Activated CD8-positive, alpha-beta memory T cell treated with anti-CD3 and anti-CD28 coated beads, Interleukin-2, amount 50 U/mL, for 48 hours (primary cell): ENCODE results near the gene ATG10.
"Not testable (repeated sequence)": the region's sequence is repeated elsewhere in the genome, so short reads cannot be mapped to it uniquely, and the experiment has no call there.

Experiments
- DNase-seq: peaks from one replicate; pipeline ENCODE4 v3.0.0-alpha.2; 2020

The ATG10 gene

GRCh38 chr5:82139837-82140236, 168.0 kb downstream of the ATG10 start:
- DNase-seq = not testable (repeated sequence)

GRCh38 chr5:82142217-82142841, 170.5 kb downstream of the ATG10 start:
- DNase-seq = no peak

- no peak for DNase-seq
These were observed 171.2 kb downstream of the ATG10 start for GRCh38 chr5:82142928-82143577.

GRCh38 chr5:82147860-82148573, 176.2 kb downstream of the ATG10 start:
- no peak for DNase-seq

- no peak for DNase-seq
These were observed 177.6 kb downstream of the ATG10 start for GRCh38 chr5:82149434-82149833.

- no peak for DNase-seq
These were observed 178.7 kb downstream of the ATG10 start for GRCh38 chr5:82150559-82150958.

GRCh38 chr5:82151204-82151603, 179.4 kb downstream of the ATG10 start:
- DNase-seq = no peak

GRCh38 chr5:82151662-82152061, 179.8 kb downstream of the ATG10 start:
- DNase-seq = no peak

GRCh38 chr5:82152978-82153481, 181.2 kb downstream of the ATG10 start:
- no peak for DNase-seq

- DNase-seq = no peak
These were observed 183.0 kb downstream of the ATG10 start for GRCh38 chr5:82154776-82155175.

GRCh38 chr5:82155305-82155704, 183.5 kb downstream of the ATG10 start:
- DNase-seq = no peak

GRCh38 chr5:82156874-82157273, 185.1 kb downstream of the ATG10 start:
- DNase-seq = no peak

GRCh38 chr5:82158755-82159413, 187.1 kb downstream of the ATG10 start:
- DNase-seq = no peak

GRCh38 chr5:82160948-82161347, 189.1 kb downstream of the ATG10 start:
- DNase-seq = no peak

- no peak for DNase-seq
These were observed 190.8 kb downstream of the ATG10 start for GRCh38 chr5:82162573-82162972.

GRCh38 chr5:82163452-82164175, 191.8 kb downstream of the ATG10 start:
- no peak for DNase-seq

- no peak for DNase-seq
These were observed 192.6 kb downstream of the ATG10 start for GRCh38 chr5:82164176-82164976.

- no peak for DNase-seq
These were observed 193.3 kb downstream of the ATG10 start for GRCh38 chr5:82164977-82165713.

- DNase-seq = no peak
These were observed 194.1 kb downstream of the ATG10 start for GRCh38 chr5:82165740-82166530.

- no peak for DNase-seq
These were observed 195.6 kb downstream of the ATG10 start for GRCh38 chr5:82167372-82167935.
